Nephron (organoid): ENCODE measurements around the gene GTPBP2.

ENCODE experiments used
- H3K27ac Mint-ChIP-seq, 3 experiments: 2 replicates each; pipeline ENCODE4 v1.8.0; 2020; ENCODE audit warnings: mixed read lengths in 3 of 3, mild to moderate bottlenecking in 2 of 3, moderate library complexity in 1 of 3
- H3K27me3 Mint-ChIP-seq: 2 replicates; pipeline ENCODE4 v1.8.0; 2021; ENCODE audit warnings: low read depth, mild to moderate bottlenecking, moderate library complexity, mixed read lengths
- H3K36me3 Mint-ChIP-seq: 2 replicates; pipeline ENCODE4 v1.8.0; 2020; ENCODE audit warnings: low read depth, mixed read lengths
- H3K4me1 Mint-ChIP-seq: 2 replicates; pipeline ENCODE4 v1.8.0; 2020; ENCODE audit warnings: mixed read lengths
- H3K4me3 Mint-ChIP-seq, 3 experiments: 2 replicates each; pipeline ENCODE4 v1.8.0; 2020; ENCODE audit warnings: mild to moderate bottlenecking in 3 of 3, mixed read lengths in 3 of 3, moderate library complexity in 2 of 3
- H3K9me3 Mint-ChIP-seq: 2 replicates; pipeline ENCODE4 v1.8.0; 2020; ENCODE audit warnings: mixed read lengths
- CTCF ChIP-seq, 3 experiments: fragments of 200-600 bp; sonication (generic); IDR thresholded peaks; one replicate each; pipeline ENCODE4 v1.5.0; 2021; ENCODE audit warnings: antibody characterized with exemption in 3 of 3; ENCODE audit not compliant: unreplicated experiment in 3 of 3

Gene GTPBP2

GRCh38 chr6:43622541-43622940 is 6.5 kb downstream of the GTPBP2 start:
- Mint-ChIP-seq H3K9me3 (no peaks in the 10 kb centered on the region), H3K36me3 (peaks cover 56% of the 10 kb centered on the region), H3K27ac (no peak overlapping the region), H3K27me3 (no peaks in the 10 kb centered on the region), H3K4me1 (peaks cover 9% of the 10 kb centered on the region), H3K4me3 (no peak overlapping the region)
- TF ChIP-seq CTCF (IDR thresholded peaks at IDR 0.05; ENCODE audit: unreplicated experiment in 3 of 3) = no peak

GRCh38 chr6:43621836-43622180 is 7.3 kb downstream of the GTPBP2 start:
- Mint-ChIP-seq H3K9me3 (no peaks in the 10 kb centered on the region), H3K27ac (no peak overlapping the region), H3K4me3 (no peak overlapping the region), H3K36me3 (peaks cover 49% of the 10 kb centered on the region), H3K27me3 (no peaks in the 10 kb centered on the region), H3K4me1 (peaks cover 2% of the 10 kb centered on the region)
- no peak for TF ChIP-seq CTCF (IDR thresholded peaks at IDR 0.05; ENCODE audit: unreplicated experiment in 3 of 3)

GRCh38 chr6:43621078-43621835 is 7.8 kb downstream of the GTPBP2 start:
- Mint-ChIP-seq H3K4me3 (no peak overlapping the region), H3K27ac (no peak overlapping the region), H3K4me1 (no peaks in the 10 kb centered on the region), H3K9me3 (no peaks in the 10 kb centered on the region), H3K36me3 (peaks cover 47% of the 10 kb centered on the region), H3K27me3 (no peaks in the 10 kb centered on the region)
- no peak for TF ChIP-seq CTCF (IDR thresholded peaks at IDR 0.05; ENCODE audit: unreplicated experiment in 3 of 3)

GRCh38 chr6:43616725-43617472 is 12.2 kb downstream of the GTPBP2 start:
- Mint-ChIP-seq H3K36me3 (peaks cover 33% of the 10 kb centered on the region), H3K4me1 (no peaks in the 10 kb centered on the region), H3K27me3 (no peaks in the 10 kb centered on the region), H3K27ac (no peak overlapping the region), H3K4me3 (no peak overlapping the region), H3K9me3 (no peaks in the 10 kb centered on the region)
- TF ChIP-seq CTCF (IDR thresholded peaks at IDR 0.05; ENCODE audit: unreplicated experiment in 3 of 3) = no peak

- Mint-ChIP-seq H3K4me1 (no peaks in the 10 kb centered on the region), H3K4me3 (no peak overlapping the region), H3K27me3 (no peaks in the 10 kb centered on the region), H3K36me3 (peaks cover 17% of the 10 kb centered on the region), H3K27ac (no peak overlapping the region), H3K9me3 (no peaks in the 10 kb centered on the region)
- TF ChIP-seq CTCF (IDR thresholded peaks at IDR 0.05; ENCODE audit: unreplicated experiment in 3 of 3) = no peak
Observed at GRCh38 chr6:43614396-43614730, 14.7 kb downstream of the GTPBP2 start.
